Measurements from ENCODE around the gene ATP2C2. TPM values are rescaled to one million over a fixed set of nuclear protein-coding genes. Genes with fewer than 3 reads are reported as not detected.

Gene ATP2C2
- total RNA-seq, 1 experiment from 2014 or later, result 4.0 TPM

GRCh38 chr16:84355149-84355548, 13.2 kb upstream of the ATP2C2 start:
- no peak overlapping the region for H3K4me2 ChIP-seq (ENCODE audit: insufficient read depth, insufficient read length, low read length)
- peaks cover 14 to 27% of the 10 kb centered on the region in 2 experiments for H3K4me1 Mint-ChIP-seq
- H3K4me3 Mint-ChIP-seq, result no peak overlapping the region
- H2AK5ac ChIP-seq (ENCODE audit: insufficient read length, low read length), result no peak overlapping the region
- no peaks in the 10 kb centered on the region for H3K4me1 ChIP-seq (ENCODE audit: insufficient read depth, low read length)
- H2BK120ac ChIP-seq (ENCODE audit: low read depth, low read length, poor library complexity, severe bottlenecking), result no peak overlapping the region
- H3K56ac ChIP-seq (ENCODE audit: insufficient read length, low read depth, low read length), result no peak overlapping the region
- no peaks in the 10 kb centered on the region for H3K79me1 ChIP-seq (ENCODE audit: insufficient read depth, low read depth, low read length, poor library complexity, severe bottlenecking)
- no peaks in the 10 kb centered on the region; a peak in 1 of 5 replicates for H3K9me3 Mint-ChIP-seq
- no peak for DNase-seq
- H3K27me3 Mint-ChIP-seq (ENCODE audit: low read depth), result peaks cover 3% of the 10 kb centered on the region
- H2BK12ac ChIP-seq (ENCODE audit: insufficient read length, low read depth, low read length), result no peak overlapping the region
- H3T11ph ChIP-seq (ENCODE audit: low read length), result no peak overlapping the region
- no peak overlapping the region for H3K14ac ChIP-seq (ENCODE audit: insufficient read depth, low read length)
- no peak overlapping the region for H2BK5ac ChIP-seq (ENCODE audit: insufficient read length, low read length)
- no peak overlapping the region for H3K9ac ChIP-seq (ENCODE audit: extremely low read depth, insufficient read length, low read length)
- no peak overlapping the region for H3K27ac ChIP-seq (ENCODE audit: insufficient read length, low read depth, low read length)
- no peak overlapping the region for H4K5ac ChIP-seq (ENCODE audit: insufficient read length, low read depth, low read length)
- H2AFZ ChIP-seq (ENCODE audit: low read length), result no peak overlapping the region
- no peaks in the 10 kb centered on the region; a peak in 1 of 7 replicates for H3K36me3 Mint-ChIP-seq (ENCODE audit: insufficient read depth in 1 of 3, low read depth in 3 of 3)
- no peak overlapping the region for H3K27ac Mint-ChIP-seq
- H3K27me3 ChIP-seq (ENCODE audit: insufficient read depth, low read length), result no peaks in the 10 kb centered on the region
- H4K20me1 ChIP-seq (ENCODE audit: control insufficient read depth, insufficient read depth, insufficient read length), result no peaks in the 10 kb centered on the region
- no peak overlapping the region for H3K23ac ChIP-seq (ENCODE audit: insufficient read length, low read depth, low read length)
- no peaks in the 10 kb centered on the region for H3K23me2 ChIP-seq (ENCODE audit: insufficient read length, low read depth, low read length, poor library complexity, severe bottlenecking)
- H3K18ac ChIP-seq (ENCODE audit: insufficient read length, low read depth, low read length), result no peak overlapping the region
- no peak overlapping the region for H3K4ac ChIP-seq (ENCODE audit: low read depth, low read length)
- H2BK15ac ChIP-seq (ENCODE audit: low read depth, low read length), result no peak overlapping the region
- no peak overlapping the region for H2BK20ac ChIP-seq (ENCODE audit: low read depth, low read length, poor library complexity, severe bottlenecking)
- no peak overlapping the region for H4K91ac ChIP-seq (ENCODE audit: insufficient read length, low read depth, low read length)
- no peaks in the 10 kb centered on the region for H3K9me3 ChIP-seq (ENCODE audit: control insufficient read depth, low read depth, low read length)
- TF ChIP-seq CTCF (conservative IDR thresholded peaks at IDR 0.05), result no peak
- no peaks in the 10 kb centered on the region for H3K79me2 ChIP-seq (ENCODE audit: insufficient read depth, low read length)
- no peak overlapping the region for H4K8ac ChIP-seq (replicated peaks; ENCODE audit: insufficient read length, low read depth, low read length)
- 100% methylated on average over 1 of the region's 2 CpGs for WGBS (ENCODE audit: extremely low coverage, insufficient read length, low lambda C conversion rate)

All from H9 (cell line).